Left ventricle myocardium inferior (tissue), 1 donor: ENCODE results near the gene ZP4. TPM values are rescaled to one million over a fixed set of nuclear protein-coding genes. Genes with fewer than 3 reads are reported as not detected.
A peak's percentile ranks its signal among the peaks of the same experiment; 100 is the strongest.

Experiments
- DNase-seq: peaks from one replicate; pipeline ENCODE4 v3.0.0-alpha.2; 2020
- H3K27ac ChIP-seq: fragments of 200-600 bp; replicated peaks from 2 replicates; pipeline ENCODE4 v1.8.0; 2021
- H3K27me3 ChIP-seq: fragments of 200-600 bp; 2 replicates; pipeline ENCODE4 v1.8.0; 2021; ENCODE audit warnings: low read depth
- H3K36me3 ChIP-seq: fragments of 200-600 bp; 2 replicates; pipeline ENCODE4 v1.8.0; 2021
- H3K4me1 ChIP-seq: fragments of 200-600 bp; 2 replicates; pipeline ENCODE4 v1.8.0; 2021
- H3K4me3 ChIP-seq: fragments of 200-600 bp; 2 replicates; pipeline ENCODE4 v1.8.0; 2021; ENCODE audit warnings: mild to moderate bottlenecking, moderate library complexity
- H3K9me3 ChIP-seq: fragments of 200-600 bp; replicated peaks from 2 replicates; pipeline ENCODE4 v1.8.0; 2021
- intact Hi-C: fragments of 100-400 bp; cut with micrococcal nuclease; formaldehyde crosslinking; loops from one replicate; pipeline ENCODE4 v1.11.0; 2022
- total RNA-seq: library from RNA; stranded (reverse); fragmentation: NEBNext Ultra II Directional; extraction: Animal tissue kit (Norgen Biotek cat#: 25700); gene quantifications from one replicate; pipeline ENCODE4 v1.2.1, GENCODE V29; 2021
- TF ChIP-seq, protein P1 (sequence below): fragments of 200-600 bp; IDR thresholded peaks from 2 replicates; pipeline ENCODE4 v1.8.0; 2021; ENCODE audit warnings: antibody characterized with exemption, mild to moderate bottlenecking, borderline replicate concordance
- donor health status: DM: no; HTN: yes; CAD: no; lungs with severe emphysema.

ZP4 gene
- total RNA-seq, 1 donor from 2014 or later = not detected

DNA sequence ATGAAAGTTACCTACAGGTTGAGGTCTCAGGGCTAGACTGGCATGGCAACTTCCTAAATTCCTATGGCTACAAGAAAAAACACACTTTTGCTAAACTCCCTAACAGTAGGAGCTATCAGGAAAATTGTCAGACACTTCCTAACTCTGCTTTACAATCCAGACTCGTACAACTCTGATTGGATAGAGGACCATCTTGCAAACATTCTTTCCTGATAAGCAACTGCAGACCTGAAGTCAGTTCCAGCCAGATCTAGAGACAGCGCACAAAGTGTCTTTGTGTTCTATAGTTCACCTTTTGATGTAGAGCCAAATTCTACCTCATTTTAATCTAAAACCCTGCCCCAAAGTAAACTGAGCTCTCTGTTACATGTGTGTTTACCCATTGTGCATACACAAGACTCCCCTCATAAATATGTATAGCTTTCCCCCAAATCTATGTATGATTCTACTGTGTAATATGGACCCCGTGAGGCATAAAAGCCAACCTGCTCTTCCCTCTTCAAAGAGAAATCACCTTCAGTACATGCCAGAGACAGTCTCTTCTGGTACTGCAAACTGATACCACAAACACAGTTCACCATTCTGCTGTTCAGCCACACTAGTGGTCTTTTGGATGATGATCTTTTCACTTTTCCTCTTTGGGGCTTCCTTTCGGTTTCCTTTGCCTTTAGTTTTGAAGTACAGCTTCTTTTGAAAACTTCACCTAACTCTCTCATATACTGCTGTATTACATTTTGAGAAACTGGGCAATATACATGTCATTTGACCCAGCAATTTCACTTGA lies 21.7 kb downstream of the ZP4 start:
- Histone ChIP-seq H3K4me3 (no peak overlapping the region), H3K36me3 (no peaks in the 10 kb centered on the region), H3K27ac (no peak overlapping the region), H3K4me1 (peaks cover 9% of the 10 kb centered on the region), H3K27me3 (no peaks in the 10 kb centered on the region), H3K9me3 (no peaks in the 10 kb centered on the region)
- TF ChIP-seq, protein P1, sequence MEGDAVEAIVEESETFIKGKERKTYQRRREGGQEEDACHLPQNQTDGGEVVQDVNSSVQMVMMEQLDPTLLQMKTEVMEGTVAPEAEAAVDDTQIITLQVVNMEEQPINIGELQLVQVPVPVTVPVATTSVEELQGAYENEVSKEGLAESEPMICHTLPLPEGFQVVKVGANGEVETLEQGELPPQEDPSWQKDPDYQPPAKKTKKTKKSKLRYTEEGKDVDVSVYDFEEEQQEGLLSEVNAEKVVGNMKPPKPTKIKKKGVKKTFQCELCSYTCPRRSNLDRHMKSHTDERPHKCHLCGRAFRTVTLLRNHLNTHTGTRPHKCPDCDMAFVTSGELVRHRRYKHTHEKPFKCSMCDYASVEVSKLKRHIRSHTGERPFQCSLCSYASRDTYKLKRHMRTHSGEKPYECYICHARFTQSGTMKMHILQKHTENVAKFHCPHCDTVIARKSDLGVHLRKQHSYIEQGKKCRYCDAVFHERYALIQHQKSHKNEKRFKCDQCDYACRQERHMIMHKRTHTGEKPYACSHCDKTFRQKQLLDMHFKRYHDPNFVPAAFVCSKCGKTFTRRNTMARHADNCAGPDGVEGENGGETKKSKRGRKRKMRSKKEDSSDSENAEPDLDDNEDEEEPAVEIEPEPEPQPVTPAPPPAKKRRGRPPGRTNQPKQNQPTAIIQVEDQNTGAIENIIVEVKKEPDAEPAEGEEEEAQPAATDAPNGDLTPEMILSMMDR = no peak
- no peak for DNase-seq
- intact Hi-C loops = no loop called here

DNA sequence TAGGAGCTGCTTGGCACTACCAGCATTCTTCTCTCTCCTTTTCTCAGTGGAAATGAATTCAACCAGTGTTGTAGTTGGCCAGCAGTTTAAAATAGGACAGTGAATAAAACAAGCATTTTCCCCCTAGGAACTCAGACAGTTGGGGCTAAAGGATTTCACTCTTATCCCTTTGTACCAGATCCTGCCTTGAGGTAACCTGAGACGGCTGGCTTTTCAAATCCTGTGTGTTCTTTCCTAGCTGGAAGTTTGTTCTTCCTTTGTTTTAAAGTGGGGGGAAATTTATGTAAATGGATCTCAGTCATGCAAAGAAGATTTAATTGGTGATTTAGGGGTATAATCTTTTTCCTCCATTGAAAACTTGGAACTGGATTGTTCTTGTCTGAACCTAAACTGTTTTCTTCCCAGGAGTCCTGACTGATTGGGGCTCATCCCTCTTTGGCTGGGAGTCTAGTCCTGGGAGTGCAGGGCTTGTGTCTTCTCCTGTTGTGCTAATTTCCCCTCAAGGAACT lies 23.3 kb downstream of the ZP4 start:
- DNase-seq = no peak
- Histone ChIP-seq H3K9me3 (no peaks in the 10 kb centered on the region), H3K27ac (no peak overlapping the region), H3K36me3 (no peaks in the 10 kb centered on the region), H3K4me1 (peaks cover 11% of the 10 kb centered on the region), H3K4me3 (no peak overlapping the region), H3K27me3 (no peaks in the 10 kb centered on the region)
- intact Hi-C loops = no loop called here
- TF ChIP-seq, protein P1 = no peak

DNA sequence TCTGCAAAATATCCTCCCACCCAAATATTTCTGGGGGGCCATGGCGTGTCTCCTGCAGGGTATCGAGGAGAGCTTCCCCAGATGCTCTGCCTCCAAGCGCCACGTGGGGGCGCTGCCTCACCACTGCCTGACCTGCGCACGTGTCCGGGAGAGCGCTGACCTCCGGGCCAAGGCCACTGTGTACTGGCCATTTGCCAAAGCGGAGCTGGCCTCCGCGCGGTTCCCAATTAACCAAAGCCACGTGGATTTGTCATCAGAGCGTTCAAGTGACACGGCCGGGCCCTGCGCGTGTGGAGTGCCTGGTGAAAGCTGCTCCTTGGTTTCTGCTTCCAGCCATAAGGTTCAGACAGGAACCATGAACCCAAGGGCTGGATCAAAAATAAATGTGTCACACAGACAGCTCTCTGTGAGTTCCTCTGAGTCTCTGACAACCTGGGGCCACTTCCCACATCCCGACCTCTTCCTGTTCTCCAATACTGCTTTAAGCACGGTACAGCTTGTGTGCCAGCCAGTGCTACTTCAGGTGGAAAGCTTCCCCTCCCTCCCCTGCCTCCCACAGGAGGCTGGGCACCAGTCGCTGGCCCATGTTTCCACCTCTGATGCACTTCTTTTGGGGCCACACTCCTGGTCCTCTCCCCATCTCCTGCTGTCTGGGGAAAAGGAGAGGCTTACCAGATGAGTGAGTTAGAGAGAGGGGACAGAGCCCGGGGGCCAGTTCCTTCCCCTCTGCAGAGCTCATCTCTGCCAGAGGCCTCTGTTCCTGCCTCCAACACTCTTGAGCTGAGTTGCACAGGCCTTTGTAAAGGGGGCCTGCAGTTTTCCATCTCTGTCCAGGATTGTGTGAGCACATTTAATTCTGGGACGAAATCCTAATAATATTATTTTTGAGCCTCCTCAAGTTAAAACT lies 26.1 kb downstream of the ZP4 start:
- Histone ChIP-seq H3K27me3 (no peaks in the 10 kb centered on the region), H3K36me3 (no peaks in the 10 kb centered on the region), H3K9me3 (no peaks in the 10 kb centered on the region), H3K4me3 (peak overlapping the region; percentile 31), H3K4me1 (peaks cover 11% of the 10 kb centered on the region), H3K27ac (peak overlapping the region; percentile 46)
- intact Hi-C loops = no loop called here
- peak; percentile 78 for DNase-seq
- TF ChIP-seq, protein P1 = peak; percentile 89

DNA sequence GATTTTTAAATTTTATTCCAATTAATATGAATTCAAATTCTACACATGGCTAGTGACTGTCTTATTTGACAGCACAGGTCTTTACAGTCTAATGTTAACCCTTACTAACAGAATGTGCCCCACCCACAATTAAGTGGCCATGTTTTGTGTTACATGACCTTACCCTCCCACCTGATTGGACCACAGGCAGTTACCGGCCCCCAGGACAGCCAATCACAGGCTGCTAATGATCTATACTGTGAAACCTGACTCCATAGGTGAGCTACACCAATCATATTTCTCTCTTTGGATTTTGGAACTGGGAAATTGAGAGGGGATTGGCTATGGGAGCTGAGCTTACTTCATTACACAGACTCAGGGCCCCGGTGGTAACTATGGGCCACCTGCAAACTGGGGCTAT lies 27.5 kb downstream of the ZP4 start:
- Histone ChIP-seq H3K27ac (no peak overlapping the region), H3K4me1 (peaks cover 11% of the 10 kb centered on the region), H3K4me3 (no peak overlapping the region), H3K36me3 (no peaks in the 10 kb centered on the region), H3K9me3 (no peaks in the 10 kb centered on the region), H3K27me3 (no peaks in the 10 kb centered on the region)
- TF ChIP-seq, protein P1 = no peak
- no peak for DNase-seq
- intact Hi-C loops = no loop called here

DNA sequence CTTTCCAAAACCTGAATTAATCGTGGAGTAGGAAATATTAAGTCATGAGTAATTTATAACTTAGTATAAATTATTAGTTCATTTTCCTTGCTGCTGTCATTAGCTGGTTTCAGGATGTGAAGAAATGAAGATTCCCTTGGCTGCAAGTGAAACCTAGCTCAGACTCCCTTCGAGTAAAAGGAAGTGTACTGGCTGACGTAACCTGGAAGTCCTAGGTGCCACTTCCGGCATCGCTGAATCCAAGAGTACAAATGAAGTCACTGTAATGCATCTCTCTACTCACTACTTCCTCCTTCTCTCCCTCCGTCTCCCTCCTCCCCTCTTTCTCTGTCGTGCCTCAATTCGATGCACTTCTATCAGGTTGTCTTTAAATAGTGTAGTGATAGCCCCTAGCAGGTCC lies 28.8 kb downstream of the ZP4 start:
- DNase-seq = no peak
- H3K4me3 ChIP-seq = no peak overlapping the region
- peaks cover 11% of the 10 kb centered on the region for H3K4me1 ChIP-seq
- intact Hi-C loops = no loop called here
- H3K27me3 ChIP-seq = no peaks in the 10 kb centered on the region
- TF ChIP-seq, protein P1 = no peak
- no peak overlapping the region for H3K27ac ChIP-seq
- no peaks in the 10 kb centered on the region for H3K36me3 ChIP-seq
- H3K9me3 ChIP-seq = no peaks in the 10 kb centered on the region
